ENCODE measurements around the gene EMILIN3.

EMILIN3 gene, protein sequence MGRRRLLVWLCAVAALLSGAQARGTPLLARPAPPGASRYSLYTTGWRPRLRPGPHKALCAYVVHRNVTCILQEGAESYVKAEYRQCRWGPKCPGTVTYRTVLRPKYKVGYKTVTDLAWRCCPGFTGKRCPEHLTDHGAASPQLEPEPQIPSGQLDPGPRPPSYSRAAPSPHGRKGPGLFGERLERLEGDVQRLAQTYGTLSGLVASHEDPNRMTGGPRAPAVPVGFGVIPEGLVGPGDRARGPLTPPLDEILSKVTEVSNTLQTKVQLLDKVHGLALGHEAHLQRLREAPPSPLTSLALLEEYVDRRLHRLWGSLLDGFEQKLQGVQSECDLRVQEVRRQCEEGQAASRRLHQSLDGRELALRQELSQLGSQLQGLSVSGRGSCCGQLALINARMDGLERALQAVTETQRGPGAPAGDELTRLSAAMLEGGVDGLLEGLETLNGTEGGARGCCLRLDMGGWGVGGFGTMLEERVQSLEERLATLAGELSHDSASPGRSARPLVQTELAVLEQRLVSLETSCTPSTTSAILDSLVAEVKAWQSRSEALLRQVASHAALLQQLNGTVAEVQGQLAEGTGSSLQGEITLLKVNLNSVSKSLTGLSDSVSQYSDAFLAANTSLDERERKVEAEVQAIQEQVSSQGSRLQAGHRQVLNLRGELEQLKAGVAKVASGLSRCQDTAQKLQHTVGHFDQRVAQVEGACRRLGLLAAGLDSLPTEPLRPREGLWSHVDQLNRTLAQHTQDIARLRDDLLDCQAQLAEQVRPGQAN

DNA sequence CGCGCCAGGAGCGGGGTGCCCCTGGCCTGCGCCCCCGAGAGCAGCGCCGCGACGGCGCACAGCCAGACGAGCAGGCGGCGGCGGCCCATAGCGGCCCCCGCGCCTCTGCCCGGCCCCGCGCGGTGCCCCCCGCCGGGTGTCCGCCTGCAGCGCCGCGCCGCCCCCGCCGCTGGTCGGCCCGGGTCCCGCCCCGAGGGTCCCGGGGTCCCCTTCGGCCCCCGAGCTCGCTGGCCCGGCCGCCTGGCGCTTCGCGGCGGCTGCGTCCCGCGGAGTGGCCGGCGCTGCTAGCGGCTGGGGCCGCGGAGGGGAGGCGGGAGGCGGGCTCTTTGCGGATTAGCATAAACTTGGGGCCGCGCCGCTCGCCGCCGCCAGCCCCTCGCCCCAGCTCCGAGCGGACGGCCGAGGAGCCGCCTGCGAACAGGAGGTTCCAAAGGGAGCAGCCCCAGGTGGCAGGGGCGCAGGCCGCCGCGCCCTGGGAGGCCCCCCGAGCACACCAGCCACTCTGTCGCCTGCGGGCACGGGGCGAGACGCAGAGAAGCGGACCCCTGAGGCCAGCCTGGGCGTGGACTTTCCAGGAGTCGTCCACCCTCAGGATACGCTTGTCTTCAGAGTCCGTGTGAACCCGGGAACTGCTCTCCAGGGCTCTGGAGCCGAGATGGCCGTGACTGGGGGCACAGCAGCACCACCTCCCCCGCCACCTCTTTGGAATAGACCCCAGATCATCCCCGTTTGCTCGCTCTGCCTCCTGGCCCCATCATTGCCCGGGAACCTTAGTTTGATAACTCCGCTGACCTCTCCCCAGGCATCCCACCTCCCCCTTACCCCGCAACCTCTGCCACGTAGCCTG lies at the start of gene EMILIN3:
TSS of gene EMILIN3 (minus strand) at position 273 of the 847 bp plus-strand sequence. CDS start at position 89, 184 bp downstream.
- DNase-seq: no peak

- no peak for DNase-seq
Observed at GRCh38 chr20:41415191-41415590, 48.6 kb upstream of the EMILIN3 start.

- no peak for DNase-seq
Observed at GRCh38 chr20:41413169-41413568, 46.6 kb upstream of the EMILIN3 start.

DNA sequence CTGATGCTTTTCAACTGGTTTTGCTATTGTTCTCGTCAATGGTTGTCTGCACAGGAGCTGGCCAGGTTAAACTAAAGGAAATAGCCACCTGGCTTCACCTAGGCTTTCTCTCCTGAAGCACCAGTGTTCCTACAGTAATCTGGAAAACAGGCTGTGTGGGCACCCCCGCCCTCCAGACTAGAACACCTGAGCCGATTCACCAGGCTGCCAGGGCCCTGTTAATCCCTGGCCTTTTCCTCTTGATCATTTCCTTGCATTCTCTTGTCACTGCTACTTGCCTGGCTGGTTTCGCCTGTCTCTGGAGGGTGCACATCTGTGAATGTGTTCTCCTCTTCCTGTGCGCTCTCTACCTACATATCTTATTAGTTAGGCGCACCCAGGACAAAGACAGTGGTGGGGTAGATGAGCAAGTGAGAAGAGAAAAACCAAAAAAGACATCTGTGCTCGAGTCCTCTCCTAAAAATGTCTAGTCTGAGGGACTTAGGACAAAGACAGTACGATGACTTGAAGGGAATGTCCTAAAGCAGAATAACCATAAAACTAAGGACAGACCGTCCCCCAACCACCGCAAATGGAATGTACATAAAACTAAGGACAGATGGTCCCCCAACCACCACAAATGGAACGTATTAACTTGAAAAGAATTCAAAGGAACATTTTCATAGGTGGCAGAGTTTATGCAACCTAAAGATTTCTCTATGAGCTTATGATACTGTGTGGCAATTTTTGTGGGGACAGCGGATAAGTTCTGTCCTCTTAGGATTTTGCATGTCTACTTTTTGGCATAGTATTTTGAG lies 45.9 kb upstream of the EMILIN3 start:
- no peak for DNase-seq

- no peak for DNase-seq
Observed at GRCh38 chr20:41411391-41411847, 44.8 kb upstream of the EMILIN3 start.

DNA sequence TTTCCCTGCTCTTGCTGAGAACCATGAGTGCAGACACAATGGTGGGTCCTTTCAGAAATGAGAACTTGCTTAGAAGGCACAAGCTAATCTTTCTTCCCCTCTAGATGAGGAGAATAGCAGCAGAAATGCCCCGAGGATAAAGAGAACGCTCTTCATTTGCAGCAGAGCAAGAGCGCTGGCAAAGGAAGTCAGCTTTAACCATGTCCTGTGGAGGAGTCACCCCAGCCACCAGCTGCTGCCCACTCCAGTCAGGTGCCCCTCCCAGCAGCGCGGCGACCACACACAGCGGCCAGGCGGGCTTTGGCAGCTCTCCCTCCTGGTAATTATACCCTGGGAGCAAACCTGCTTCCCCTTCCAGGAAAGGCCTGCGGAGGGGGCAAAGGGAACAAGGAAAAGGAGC lies 42.4 kb upstream of the EMILIN3 start:
- no peak for DNase-seq

GRCh38 chr20:41408156-41408794 lies 41.7 kb upstream of the EMILIN3 start:
- DNase-seq: no peak

DNA sequence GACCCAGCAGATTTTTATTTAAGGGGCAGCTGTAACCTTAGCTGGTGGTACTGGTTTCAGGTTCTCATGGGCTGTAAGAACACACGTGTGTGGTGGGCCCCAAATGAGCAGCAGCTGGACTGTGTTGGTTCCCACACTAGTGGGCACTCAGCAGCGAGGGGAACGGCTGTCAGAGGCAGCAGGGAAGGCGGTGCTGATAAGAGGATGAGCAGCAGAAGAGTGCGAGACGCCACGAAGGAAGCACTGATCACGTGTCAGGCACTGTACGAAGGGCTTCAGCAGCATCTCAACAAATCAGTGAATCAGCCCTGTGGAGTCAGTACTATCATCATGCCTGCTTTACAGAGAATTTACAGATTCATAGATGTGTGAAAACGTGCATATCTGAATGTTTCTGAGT lies 41.0 kb upstream of the EMILIN3 start:
- no peak for DNase-seq

DNA sequence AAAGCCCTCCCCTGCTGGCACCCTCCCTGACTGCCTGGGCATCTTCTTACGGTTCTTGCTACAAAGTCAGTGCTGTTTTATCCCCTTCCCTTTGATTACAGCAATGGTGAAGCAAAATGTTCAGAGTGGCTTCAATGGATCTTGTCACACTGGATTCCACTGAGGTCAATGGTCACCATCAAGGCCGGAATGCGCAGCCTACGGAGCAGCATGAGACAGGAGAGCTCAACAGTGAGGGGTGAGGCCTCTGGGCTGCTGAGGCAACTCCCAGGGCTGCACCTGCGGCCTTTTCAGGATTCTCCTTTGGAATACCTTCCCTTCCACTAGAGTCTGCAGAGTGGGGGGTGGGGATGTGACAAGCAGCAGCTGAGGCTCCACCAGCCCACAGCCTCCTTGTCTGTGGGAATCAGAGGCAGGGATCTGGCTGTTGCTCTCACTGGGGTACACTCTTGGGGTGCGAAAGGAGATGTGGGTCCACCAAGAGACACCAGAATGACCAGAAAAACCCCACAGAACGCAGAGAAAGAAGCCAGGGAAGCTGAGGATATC lies 40.4 kb upstream of the EMILIN3 start:
- DNase-seq: no peak

DNA sequence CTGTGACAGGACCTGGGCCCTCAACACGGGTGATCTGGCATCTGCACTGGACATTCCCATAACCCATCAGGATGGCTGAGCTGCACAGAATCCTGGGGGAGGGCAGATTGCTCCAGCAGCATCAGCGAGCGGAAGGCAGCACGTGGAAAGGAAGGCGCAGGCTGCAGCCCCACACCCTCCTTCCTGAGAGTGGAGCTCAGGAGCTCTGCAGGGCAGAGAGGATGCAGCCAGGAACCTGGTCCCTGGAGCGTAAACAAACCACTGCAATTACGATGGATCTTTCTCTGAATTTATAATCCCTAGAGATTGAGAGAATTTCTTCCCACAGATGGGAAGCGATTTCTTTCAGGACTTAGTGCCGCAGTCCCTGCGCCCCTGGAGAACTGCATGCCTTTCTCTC lies 39.7 kb upstream of the EMILIN3 start:
- DNase-seq: no peak

- DNase-seq: no peak
Observed at GRCh38 chr20:41405436-41405835, 38.8 kb upstream of the EMILIN3 start.

DNA sequence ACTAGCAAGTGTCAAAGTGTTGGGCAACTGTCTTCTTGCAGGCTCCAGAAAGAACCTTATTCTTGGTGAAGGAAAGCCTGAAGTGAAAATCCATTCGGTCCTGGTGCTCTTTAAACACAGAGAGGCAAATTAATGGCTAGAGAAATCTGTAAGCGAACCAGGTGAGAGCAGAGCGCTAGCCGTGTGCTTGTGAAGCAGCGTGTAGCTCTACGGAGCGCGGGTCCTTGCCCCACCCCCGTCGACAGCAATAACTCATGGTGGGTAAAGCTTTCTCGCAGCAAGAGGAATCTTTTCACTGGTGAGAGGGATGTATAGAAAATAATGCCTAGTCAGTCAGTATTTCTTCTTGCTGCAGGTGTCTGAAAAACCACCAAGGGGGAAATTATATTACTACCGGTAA lies 37.0 kb upstream of the EMILIN3 start:
- no peak for DNase-seq

- no peak for DNase-seq
Observed at GRCh38 chr20:41398408-41398807, 31.8 kb upstream of the EMILIN3 start.

- no peak for DNase-seq
Observed at GRCh38 chr20:41395667-41396664, 29.3 kb upstream of the EMILIN3 start.

DNA sequence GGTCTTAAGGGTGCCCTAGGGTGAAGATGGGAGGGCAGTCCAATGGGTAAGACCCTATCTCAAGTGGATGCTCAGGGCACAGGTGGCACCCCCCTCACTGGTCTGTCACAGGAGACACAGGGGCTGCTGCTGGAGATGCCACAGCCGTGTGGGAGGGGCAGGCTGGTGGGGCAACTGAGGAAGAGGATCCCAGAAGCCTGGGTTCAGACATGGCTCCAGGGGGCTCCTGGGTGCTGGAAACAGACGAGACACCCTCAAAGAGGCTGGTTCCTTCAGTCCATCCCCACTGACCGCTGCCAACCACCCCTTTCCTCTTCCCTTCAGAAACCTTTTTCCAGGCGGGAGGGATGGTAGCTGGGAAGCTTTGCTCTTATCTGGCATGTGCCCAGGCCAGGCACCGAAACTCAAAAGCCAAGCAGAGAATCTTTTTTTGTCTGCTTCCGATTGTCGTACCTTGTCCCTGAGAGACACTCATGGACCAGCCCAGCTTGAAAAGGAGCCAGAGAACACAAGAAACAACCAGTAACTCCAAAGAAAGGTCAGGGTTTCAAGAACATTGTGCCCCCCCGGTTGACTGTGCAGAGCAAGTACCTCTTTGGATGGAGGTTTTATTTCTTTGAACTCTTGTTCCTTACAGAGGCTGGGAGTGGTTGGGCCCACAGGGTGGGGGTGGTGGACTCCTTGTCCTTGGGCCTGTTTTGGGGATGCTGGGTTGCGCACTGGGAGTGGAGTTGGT lies 28.5 kb upstream of the EMILIN3 start:
- no peak for DNase-seq

DNA sequence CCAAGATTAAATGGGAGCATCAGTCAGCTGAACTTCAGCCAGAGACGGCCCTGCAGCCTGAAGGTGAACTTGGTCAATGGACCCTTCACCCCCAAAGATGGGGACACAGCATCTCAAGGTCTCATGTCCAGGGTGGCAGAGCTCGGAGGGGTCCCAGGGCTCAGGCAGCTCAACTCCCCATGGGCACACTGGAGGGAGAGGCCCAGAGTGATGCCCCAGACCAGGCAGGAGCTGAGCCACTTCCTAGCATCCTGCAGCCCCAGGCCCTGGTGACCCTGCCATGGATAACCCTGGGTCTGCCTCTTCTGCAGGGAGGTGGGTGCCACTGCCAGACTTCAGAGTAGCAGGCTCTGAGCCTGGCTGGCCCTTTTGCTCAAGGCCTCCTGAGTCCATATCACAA lies 27.5 kb upstream of the EMILIN3 start:
- no peak for DNase-seq

DNA sequence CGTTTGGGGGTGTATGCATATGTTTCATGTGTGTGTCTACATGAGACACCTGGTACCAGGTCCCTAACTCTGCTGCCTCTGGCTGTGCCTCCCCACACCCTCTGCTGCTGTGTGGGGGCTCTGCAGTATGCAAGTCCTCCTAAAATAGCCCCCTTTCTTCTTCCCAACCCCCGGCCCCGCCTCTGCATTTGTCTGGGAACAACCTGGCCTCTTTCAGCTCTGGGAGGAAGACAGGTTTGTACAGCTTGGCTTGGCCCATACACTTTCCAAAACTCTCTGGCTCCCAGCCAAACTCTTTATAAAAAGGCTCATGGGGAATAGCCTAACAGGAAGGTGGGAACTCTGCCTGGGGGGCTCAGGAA lies 27.1 kb upstream of the EMILIN3 start:
- no peak for DNase-seq

GRCh38 chr20:41392871-41393704 lies 26.5 kb upstream of the EMILIN3 start:
- no peak for DNase-seq

GRCh38 chr20:41392295-41392694 lies 25.7 kb upstream of the EMILIN3 start:
- DNase-seq: no peak

Measured in stimulated activated CD4-positive, alpha-beta T cell treated with anti-CD3 and anti-CD28 coated beads, Interleukin-2, amount 100 ng/mL, for 24 hours (primary cell).